HG03108 (cell line): ENCODE results near the gene PLA2G6.
"Not testable (repeated sequence)": the region's sequence is repeated elsewhere in the genome, so short reads cannot be mapped to it uniquely, and the experiment has no call there.

ENCODE experiments used
- ATAC-seq: cut with Tn5 transposase; IDR thresholded peaks from one replicate; pipeline ENCODE4 v1.9.1; 2021; ENCODE audit warnings: moderate library complexity; ENCODE audit not compliant: unreplicated experiment

The PLA2G6 gene

GRCh38 chr22:38086942-38087341 lies 94.7 kb downstream of the PLA2G6 start:
- ATAC-seq, result no peak

- ATAC-seq, result no peak
These were observed 95.4 kb downstream of the PLA2G6 start for GRCh38 chr22:38086001-38086845.

GRCh38 chr22:38085501-38085900 lies 96.1 kb downstream of the PLA2G6 start:
- no peak for ATAC-seq

- ATAC-seq, result no peak
These were observed 96.6 kb downstream of the PLA2G6 start for GRCh38 chr22:38085056-38085455.

GRCh38 chr22:38083931-38084631 lies 97.5 kb downstream of the PLA2G6 start, which contains the start of gene SLC16A8:
TSS of gene SLC16A8 (minus strand) at chr22:38084184. CDS start at chr22:38082873, 1,311 bp downstream.
- ATAC-seq, result no peak

GRCh38 chr22:38082986-38083710 lies 98.5 kb downstream of the PLA2G6 start:
- ATAC-seq, result no peak

- no peak for ATAC-seq
These were observed 99.4 kb downstream of the PLA2G6 start for GRCh38 chr22:38081941-38082828.

GRCh38 chr22:38081636-38081940 lies 100.0 kb downstream of the PLA2G6 start:
- ATAC-seq, result no peak

GRCh38 chr22:38080850-38081635 lies 100.6 kb downstream of the PLA2G6 start:
- ATAC-seq, result no peak

GRCh38 chr22:38080474-38080849 lies 101.2 kb downstream of the PLA2G6 start:
- ATAC-seq, result no peak

- no peak for ATAC-seq
These were observed 101.8 kb downstream of the PLA2G6 start for GRCh38 chr22:38079804-38080203.

GRCh38 chr22:38079208-38079607 lies 102.4 kb downstream of the PLA2G6 start:
- ATAC-seq, result not testable (repeated sequence)

- ATAC-seq, result no peak
These were observed 103.4 kb downstream of the PLA2G6 start for GRCh38 chr22:38078046-38078840.

- no peak for ATAC-seq
These were observed 104.0 kb downstream of the PLA2G6 start for GRCh38 chr22:38077595-38077994.

GRCh38 chr22:38077096-38077495 lies 104.5 kb downstream of the PLA2G6 start:
- no peak for ATAC-seq

GRCh38 chr22:38075961-38076360 lies 105.7 kb downstream of the PLA2G6 start:
- no peak for ATAC-seq

GRCh38 chr22:38075105-38075825 lies 106.4 kb downstream of the PLA2G6 start:
- ATAC-seq, result no peak
